GM23338 (cell line): ENCODE data around the gene ZCCHC18. TPM values are rescaled to one million over a fixed set of nuclear protein-coding genes. Genes with fewer than 3 reads are reported as not detected.

Experiments used
- ATAC-seq: fragments of 200-7000 bp; cut with Tn5 transposase; 3 replicates; pipeline ENCODE4 v1.9.1; 2020
- DNase-seq: peaks from one replicate; pipeline ENCODE4 v3.0.0-alpha.2; 2015; ENCODE audit warnings: low spot score
- H2AFZ ChIP-seq: fragments of 200-600 bp; sonication (generic); 2 replicates; pipeline ENCODE4 v1.8.0; 2016; ENCODE audit warnings: antibody characterized with exemption, mild to moderate bottlenecking, moderate library complexity
- H3F3A ChIP-seq: fragments of 200-600 bp; sonication (generic); replicated peaks from 2 replicates; pipeline ENCODE4 v1.8.0; 2017; ENCODE audit warnings: antibody characterized with exemption, mixed run types, low read depth
- H3K27ac ChIP-seq: fragments of 200-600 bp; sonication (generic); 2 replicates; pipeline ENCODE4 v1.6.1; 2016; ENCODE audit warnings: low read depth
- H3K27me3 ChIP-seq: fragments of 200-600 bp; sonication (generic); 2 replicates; pipeline ENCODE4 v1.8.0; 2016; ENCODE audit warnings: mild to moderate bottlenecking, mixed run types, moderate library complexity; ENCODE audit not compliant: insufficient read depth
- H3K36me3 ChIP-seq: fragments of 200-600 bp; sonication (generic); 2 replicates; pipeline ENCODE4 v1.8.0; 2016; ENCODE audit warnings: mild to moderate bottlenecking; ENCODE audit not compliant: insufficient read depth
- H3K4me1 ChIP-seq: fragments of 200-600 bp; sonication (generic); 2 replicates; pipeline ENCODE4 v1.8.0; 2016; ENCODE audit warnings: mild to moderate bottlenecking, moderate library complexity; ENCODE audit not compliant: insufficient read depth
- H3K4me2 ChIP-seq: fragments of 200-600 bp; sonication (generic); 2 replicates; pipeline ENCODE4 v1.7.1; 2017; ENCODE audit warnings: mixed run types
- H3K4me3 ChIP-seq: fragments of 200-600 bp; sonication (generic); 2 replicates; pipeline ENCODE4 v1.6.1; 2016; ENCODE audit warnings: mixed run types
- H3K79me2 ChIP-seq: fragments of 200-600 bp; sonication (generic); replicated peaks from 2 replicates; pipeline ENCODE4 v1.8.0; 2017; ENCODE audit warnings: mild to moderate bottlenecking; ENCODE audit not compliant: insufficient read depth
- H3K9me2 ChIP-seq: fragments of 200-600 bp; sonication (generic); 2 replicates; pipeline ENCODE4 v1.8.0; 2017; ENCODE audit not compliant: insufficient read depth
- H4K20me1 ChIP-seq: fragments of 200-600 bp; sonication (generic); replicated peaks from 2 replicates; pipeline ENCODE4 v1.8.0; 2017; ENCODE audit warnings: mild to moderate bottlenecking; ENCODE audit not compliant: insufficient read depth
- H3K27ac Mint-ChIP-seq: 2 replicates; pipeline ENCODE4 v1.8.0; 2020; ENCODE audit warnings: inconsistent platforms, mild to moderate bottlenecking, moderate library complexity, mixed read lengths
- H3K27me3 Mint-ChIP-seq: 3 replicates; pipeline ENCODE4 v1.8.0; 2022; ENCODE audit warnings: low read depth, mild to moderate bottlenecking, moderate library complexity, mixed read lengths, inconsistent platforms; ENCODE audit not compliant: insufficient read depth, poor library complexity
- H3K36me3 Mint-ChIP-seq: 3 replicates; pipeline ENCODE4 v1.8.0; 2021; ENCODE audit warnings: low read depth, mild to moderate bottlenecking, inconsistent platforms, moderate library complexity, mixed read lengths
- H3K4me1 Mint-ChIP-seq: 3 replicates; pipeline ENCODE4 v1.8.0; 2020; ENCODE audit warnings: mild to moderate bottlenecking, inconsistent platforms, mixed read lengths
- H3K4me3 Mint-ChIP-seq: 3 replicates; pipeline ENCODE4 v1.8.0; 2021; ENCODE audit warnings: moderate library complexity, mild to moderate bottlenecking, inconsistent platforms, mixed read lengths
- H3K9me3 Mint-ChIP-seq: 3 replicates; pipeline ENCODE4 v1.8.0; 2020; ENCODE audit warnings: moderate library complexity, mild to moderate bottlenecking, inconsistent platforms, mixed read lengths
- CREB1 ChIP-seq: fragments of 250-450 bp; sonication (Bioruptor Pico); IDR thresholded peaks from 2 replicates; pipeline ENCODE4 v1.5.0; 2020; ENCODE audit warnings: low read depth, mild to moderate bottlenecking, moderate library complexity
- EZH2 ChIP-seq: fragments of 200-600 bp; sonication (generic); IDR thresholded peaks from one replicate; pipeline ENCODE4 v1.8.0; 2017; ENCODE audit warnings: antibody characterized with exemption, mild to moderate bottlenecking, low read depth; ENCODE audit not compliant: unreplicated experiment
- EZH2phosphoT487 ChIP-seq: fragments of 200-600 bp; sonication (generic); IDR thresholded peaks from one replicate; pipeline ENCODE4 v1.8.1; 2018; ENCODE audit warnings: antibody characterized with exemption; ENCODE audit not compliant: unreplicated experiment
- JUNB ChIP-seq: IDR thresholded peaks from one replicate; pipeline ENCODE4 v1.6.1; 2016; ENCODE audit warnings: antibody characterized with exemption; ENCODE audit not compliant: unreplicated experiment
- NANOG ChIP-seq: IDR thresholded peaks from 2 replicates; pipeline ENCODE4 v1.6.1; 2016; ENCODE audit warnings: antibody characterized with exemption, borderline replicate concordance
- POLR2AphosphoS5 ChIP-seq: IDR thresholded peaks from 2 replicates; pipeline ENCODE4 v1.6.1; 2016; ENCODE audit warnings: antibody characterized with exemption, low read depth
- ZNF114 ChIP-seq: fragments of 250-450 bp; sonication (Bioruptor Pico); IDR thresholded peaks from 2 replicates; pipeline ENCODE4 v1.5.0; 2020; ENCODE audit warnings: mild to moderate bottlenecking, moderate library complexity
- ZNF331 ChIP-seq: fragments of 250-450 bp; sonication (Bioruptor Pico); IDR thresholded peaks from 2 replicates; pipeline ENCODE4 v1.5.0; 2020; ENCODE audit warnings: low read depth, mild to moderate bottlenecking, moderate library complexity
- polyA plus RNA-seq: library from polyadenylated mRNA; unstranded; fragments of >200 nt; fragmentation: Nextera tagmentation; extraction: Ambion mirVana; gene quantifications from 2 replicates; pipeline ENCODE4 v1.2.1, GENCODE V29; 2016
- total RNA-seq: library from RNA; depleted of rRNA; stranded (reverse); fragments of >200 nt; shearing (Covaris generic); gene quantifications from 2 replicates; pipeline ENCODE4 v1.2.3, GENCODE V29; 2014
- TF ChIP-seq, protein P1 (sequence below): fragments of 250-450 bp; sonication (Bioruptor Pico); IDR thresholded peaks from 2 replicates; pipeline ENCODE4 v1.5.0; 2020; ENCODE audit warnings: mild to moderate bottlenecking, moderate library complexity
- TF ChIP-seq, protein P2 (sequence below), 2 experiments: fragments of 200-600 bp in 1 of 2; sonication (generic) in 1 of 2; conservative IDR thresholded peaks; 2 replicates each; pipeline versions ENCODE4 v1.5.1 to v1.6.1; 2016 to 2017; ENCODE audit warnings: antibody characterized with exemption in 2 of 2, low read depth in 2 of 2, mild to moderate bottlenecking in 2 of 2, moderate library complexity in 1 of 2
- TF ChIP-seq, protein P3 (sequence below): IDR thresholded peaks from one replicate; pipeline ENCODE4 v1.6.1; 2018; ENCODE audit warnings: antibody characterized with exemption; ENCODE audit not compliant: unreplicated experiment
- TF ChIP-seq, protein P4 (sequence below): IDR thresholded peaks from 2 replicates; pipeline ENCODE4 v1.6.1; 2016; ENCODE audit warnings: antibody characterized with exemption

The ZCCHC18 gene
- total and polyA plus RNA-seq, 2 experiments from 2014 or later: 4.4 to 4.9 TPM

DNA sequence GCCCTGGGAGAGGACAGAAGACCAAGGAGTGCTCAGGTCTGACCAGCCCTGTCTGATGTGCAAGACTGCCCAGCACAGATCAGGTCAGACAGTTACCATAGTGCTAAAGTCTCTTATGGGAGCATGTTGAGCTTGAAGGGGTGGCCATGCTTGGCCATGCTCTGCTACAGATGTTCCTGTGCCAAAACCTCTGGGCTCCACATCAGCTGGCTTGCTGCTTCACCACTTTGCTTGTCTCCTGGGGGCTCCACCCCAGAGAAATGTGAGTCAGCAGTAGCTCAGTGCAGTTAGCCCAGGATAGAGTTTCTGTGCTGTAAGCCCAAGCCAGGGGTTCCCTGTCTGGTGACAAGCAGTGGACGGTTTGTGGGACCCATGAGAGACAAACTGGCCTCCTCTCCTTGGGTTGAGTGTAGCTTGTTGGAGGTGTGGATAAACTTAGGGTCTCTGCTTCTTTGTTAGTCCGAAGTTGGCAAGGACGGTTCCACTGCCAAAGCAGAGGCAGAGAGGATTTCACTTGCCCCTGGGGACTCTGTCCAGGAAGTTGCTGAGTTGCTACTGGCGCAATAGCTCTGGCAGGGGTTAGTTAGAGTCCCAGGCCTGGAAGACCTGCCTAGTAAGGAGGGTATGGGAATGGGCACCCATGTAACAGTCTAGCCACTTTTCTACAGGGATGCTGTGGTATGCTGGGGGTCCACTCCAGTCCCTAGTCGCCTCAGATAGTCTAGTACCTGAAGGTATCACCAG lies 27.6 kb upstream of the ZCCHC18 start:
- no peak overlapping the region for H3K27ac Mint-ChIP-seq
- no peaks in the 10 kb centered on the region for H3K27me3 ChIP-seq
- no peaks in the 10 kb centered on the region for H3K9me2 ChIP-seq
- H3F3A ChIP-seq: no peaks in the 10 kb centered on the region
- no peak overlapping the region for H3K4me2 ChIP-seq
- TF ChIP-seq NANOG (no peak), ZNF331 (no peak), CREB1 (CRISPR knock-in tag) (no peak), POLR2AphosphoS5 (no peak), JUNB (no peak), ZNF114 (CRISPR knock-in tag) (no peak), EZH2phosphoT487 (no peak), EZH2 (no peak)
- TF ChIP-seq, protein P1, sequence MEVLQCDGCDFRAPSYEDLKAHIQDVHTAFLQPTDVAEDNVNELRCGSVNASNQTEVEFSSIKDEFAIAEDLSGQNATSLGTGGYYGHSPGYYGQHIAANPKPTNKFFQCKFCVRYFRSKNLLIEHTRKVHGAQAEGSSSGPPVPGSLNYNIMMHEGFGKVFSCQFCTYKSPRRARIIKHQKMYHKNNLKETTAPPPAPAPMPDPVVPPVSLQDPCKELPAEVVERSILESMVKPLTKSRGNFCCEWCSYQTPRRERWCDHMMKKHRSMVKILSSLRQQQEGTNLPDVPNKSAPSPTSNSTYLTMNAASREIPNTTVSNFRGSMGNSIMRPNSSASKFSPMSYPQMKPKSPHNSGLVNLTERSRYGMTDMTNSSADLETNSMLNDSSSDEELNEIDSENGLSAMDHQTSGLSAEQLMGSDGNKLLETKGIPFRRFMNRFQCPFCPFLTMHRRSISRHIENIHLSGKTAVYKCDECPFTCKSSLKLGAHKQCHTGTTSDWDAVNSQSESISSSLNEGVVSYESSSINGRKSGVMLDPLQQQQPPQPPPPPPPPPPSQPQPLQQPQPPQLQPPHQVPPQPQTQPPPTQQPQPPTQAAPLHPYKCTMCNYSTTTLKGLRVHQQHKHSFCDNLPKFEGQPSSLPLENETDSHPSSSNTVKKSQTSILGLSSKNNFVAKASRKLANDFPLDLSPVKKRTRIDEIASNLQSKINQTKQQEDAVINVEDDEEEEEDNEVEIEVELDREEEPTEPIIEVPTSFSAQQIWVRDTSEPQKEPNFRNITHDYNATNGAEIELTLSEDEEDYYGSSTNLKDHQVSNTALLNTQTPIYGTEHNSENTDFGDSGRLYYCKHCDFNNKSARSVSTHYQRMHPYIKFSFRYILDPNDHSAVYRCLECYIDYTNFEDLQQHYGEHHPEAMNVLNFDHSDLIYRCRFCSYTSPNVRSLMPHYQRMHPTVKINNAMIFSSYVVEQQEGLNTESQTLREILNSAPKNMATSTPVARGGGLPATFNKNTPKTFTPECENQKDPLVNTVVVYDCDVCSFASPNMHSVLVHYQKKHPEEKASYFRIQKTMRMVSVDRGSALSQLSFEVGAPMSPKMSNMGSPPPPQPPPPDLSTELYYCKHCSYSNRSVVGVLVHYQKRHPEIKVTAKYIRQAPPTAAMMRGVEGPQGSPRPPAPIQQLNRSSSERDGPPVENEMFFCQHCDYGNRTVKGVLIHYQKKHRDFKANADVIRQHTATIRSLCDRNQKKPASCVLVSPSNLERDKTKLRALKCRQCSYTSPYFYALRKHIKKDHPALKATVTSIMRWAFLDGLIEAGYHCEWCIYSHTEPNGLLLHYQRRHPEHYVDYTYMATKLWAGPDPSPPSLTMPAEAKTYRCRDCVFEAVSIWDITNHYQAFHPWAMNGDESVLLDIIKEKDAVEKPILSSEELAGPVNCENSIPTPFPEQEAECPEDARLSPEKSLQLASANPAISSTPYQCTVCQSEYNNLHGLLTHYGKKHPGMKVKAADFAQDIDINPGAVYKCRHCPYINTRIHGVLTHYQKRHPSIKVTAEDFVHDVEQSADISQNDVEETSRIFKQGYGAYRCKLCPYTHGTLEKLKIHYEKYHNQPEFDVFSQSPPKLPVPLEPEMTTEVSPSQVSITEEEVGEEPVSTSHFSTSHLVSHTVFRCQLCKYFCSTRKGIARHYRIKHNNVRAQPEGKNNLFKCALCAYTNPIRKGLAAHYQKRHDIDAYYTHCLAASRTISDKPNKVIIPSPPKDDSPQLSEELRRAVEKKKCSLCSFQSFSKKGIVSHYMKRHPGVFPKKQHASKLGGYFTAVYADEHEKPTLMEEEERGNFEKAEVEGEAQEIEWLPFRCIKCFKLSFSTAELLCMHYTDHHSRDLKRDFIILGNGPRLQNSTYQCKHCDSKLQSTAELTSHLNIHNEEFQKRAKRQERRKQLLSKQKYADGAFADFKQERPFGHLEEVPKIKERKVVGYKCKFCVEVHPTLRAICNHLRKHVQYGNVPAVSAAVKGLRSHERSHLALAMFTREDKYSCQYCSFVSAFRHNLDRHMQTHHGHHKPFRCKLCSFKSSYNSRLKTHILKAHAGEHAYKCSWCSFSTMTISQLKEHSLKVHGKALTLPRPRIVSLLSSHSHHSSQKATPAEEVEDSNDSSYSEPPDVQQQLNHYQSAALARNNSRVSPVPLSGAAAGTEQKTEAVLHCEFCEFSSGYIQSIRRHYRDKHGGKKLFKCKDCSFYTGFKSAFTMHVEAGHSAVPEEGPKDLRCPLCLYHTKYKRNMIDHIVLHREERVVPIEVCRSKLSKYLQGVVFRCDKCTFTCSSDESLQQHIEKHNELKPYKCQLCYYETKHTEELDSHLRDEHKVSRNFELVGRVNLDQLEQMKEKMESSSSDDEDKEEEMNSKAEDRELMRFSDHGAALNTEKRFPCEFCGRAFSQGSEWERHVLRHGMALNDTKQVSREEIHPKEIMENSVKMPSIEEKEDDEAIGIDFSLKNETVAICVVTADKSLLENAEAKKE (CRISPR knock-in tag): no peak
- TF ChIP-seq, protein P2, sequence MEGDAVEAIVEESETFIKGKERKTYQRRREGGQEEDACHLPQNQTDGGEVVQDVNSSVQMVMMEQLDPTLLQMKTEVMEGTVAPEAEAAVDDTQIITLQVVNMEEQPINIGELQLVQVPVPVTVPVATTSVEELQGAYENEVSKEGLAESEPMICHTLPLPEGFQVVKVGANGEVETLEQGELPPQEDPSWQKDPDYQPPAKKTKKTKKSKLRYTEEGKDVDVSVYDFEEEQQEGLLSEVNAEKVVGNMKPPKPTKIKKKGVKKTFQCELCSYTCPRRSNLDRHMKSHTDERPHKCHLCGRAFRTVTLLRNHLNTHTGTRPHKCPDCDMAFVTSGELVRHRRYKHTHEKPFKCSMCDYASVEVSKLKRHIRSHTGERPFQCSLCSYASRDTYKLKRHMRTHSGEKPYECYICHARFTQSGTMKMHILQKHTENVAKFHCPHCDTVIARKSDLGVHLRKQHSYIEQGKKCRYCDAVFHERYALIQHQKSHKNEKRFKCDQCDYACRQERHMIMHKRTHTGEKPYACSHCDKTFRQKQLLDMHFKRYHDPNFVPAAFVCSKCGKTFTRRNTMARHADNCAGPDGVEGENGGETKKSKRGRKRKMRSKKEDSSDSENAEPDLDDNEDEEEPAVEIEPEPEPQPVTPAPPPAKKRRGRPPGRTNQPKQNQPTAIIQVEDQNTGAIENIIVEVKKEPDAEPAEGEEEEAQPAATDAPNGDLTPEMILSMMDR (conservative IDR thresholded peaks at IDR 0.05; ENCODE audit: low read depth in 2 of 2): no peak
- TF ChIP-seq, protein P3, sequence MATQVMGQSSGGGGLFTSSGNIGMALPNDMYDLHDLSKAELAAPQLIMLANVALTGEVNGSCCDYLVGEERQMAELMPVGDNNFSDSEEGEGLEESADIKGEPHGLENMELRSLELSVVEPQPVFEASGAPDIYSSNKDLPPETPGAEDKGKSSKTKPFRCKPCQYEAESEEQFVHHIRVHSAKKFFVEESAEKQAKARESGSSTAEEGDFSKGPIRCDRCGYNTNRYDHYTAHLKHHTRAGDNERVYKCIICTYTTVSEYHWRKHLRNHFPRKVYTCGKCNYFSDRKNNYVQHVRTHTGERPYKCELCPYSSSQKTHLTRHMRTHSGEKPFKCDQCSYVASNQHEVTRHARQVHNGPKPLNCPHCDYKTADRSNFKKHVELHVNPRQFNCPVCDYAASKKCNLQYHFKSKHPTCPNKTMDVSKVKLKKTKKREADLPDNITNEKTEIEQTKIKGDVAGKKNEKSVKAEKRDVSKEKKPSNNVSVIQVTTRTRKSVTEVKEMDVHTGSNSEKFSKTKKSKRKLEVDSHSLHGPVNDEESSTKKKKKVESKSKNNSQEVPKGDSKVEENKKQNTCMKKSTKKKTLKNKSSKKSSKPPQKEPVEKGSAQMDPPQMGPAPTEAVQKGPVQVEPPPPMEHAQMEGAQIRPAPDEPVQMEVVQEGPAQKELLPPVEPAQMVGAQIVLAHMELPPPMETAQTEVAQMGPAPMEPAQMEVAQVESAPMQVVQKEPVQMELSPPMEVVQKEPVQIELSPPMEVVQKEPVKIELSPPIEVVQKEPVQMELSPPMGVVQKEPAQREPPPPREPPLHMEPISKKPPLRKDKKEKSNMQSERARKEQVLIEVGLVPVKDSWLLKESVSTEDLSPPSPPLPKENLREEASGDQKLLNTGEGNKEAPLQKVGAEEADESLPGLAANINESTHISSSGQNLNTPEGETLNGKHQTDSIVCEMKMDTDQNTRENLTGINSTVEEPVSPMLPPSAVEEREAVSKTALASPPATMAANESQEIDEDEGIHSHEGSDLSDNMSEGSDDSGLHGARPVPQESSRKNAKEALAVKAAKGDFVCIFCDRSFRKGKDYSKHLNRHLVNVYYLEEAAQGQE: no peak
- TF ChIP-seq, protein P4, sequence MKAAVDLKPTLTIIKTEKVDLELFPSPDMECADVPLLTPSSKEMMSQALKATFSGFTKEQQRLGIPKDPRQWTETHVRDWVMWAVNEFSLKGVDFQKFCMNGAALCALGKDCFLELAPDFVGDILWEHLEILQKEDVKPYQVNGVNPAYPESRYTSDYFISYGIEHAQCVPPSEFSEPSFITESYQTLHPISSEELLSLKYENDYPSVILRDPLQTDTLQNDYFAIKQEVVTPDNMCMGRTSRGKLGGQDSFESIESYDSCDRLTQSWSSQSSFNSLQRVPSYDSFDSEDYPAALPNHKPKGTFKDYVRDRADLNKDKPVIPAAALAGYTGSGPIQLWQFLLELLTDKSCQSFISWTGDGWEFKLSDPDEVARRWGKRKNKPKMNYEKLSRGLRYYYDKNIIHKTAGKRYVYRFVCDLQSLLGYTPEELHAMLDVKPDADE: no peak
- no peaks in the 10 kb centered on the region for H3K9me3 Mint-ChIP-seq
- no peak for ATAC-seq
- no peak overlapping the region for H3K27ac ChIP-seq
- H2AFZ ChIP-seq: no peak overlapping the region
- no peaks in the 10 kb centered on the region for H3K27me3 Mint-ChIP-seq
- no peak for DNase-seq
- no peaks in the 10 kb centered on the region for H3K79me2 ChIP-seq
- H3K4me1 Mint-ChIP-seq: no peaks in the 10 kb centered on the region
- no peaks in the 10 kb centered on the region for H3K4me1 ChIP-seq
- H3K36me3 Mint-ChIP-seq: no peaks in the 10 kb centered on the region
- no peaks in the 10 kb centered on the region for H3K36me3 ChIP-seq
- H4K20me1 ChIP-seq: no peaks in the 10 kb centered on the region
- no peak overlapping the region for H3K4me3 Mint-ChIP-seq
- H3K4me3 ChIP-seq: no peak overlapping the region
